Astrocyte (in vitro differentiated cells and primary cell): ENCODE data around the gene KIF25. TPM values are rescaled to one million over a fixed set of nuclear protein-coding genes. Genes with fewer than 3 reads are reported as not detected.

Source experiments
- DNase-seq: peaks from one replicate; pipeline ENCODE4 v3.0.0-alpha.2; 2010; ENCODE audit warnings: low read depth
- FAIRE-seq: peaks from 2 replicates; lab custom pipeline; 2011; peaks lifted over from hg19 to GRCh38; lab: Jason Lieb, UNC
- H2AFZ ChIP-seq: 2 replicates; pipeline ENCODE4 v1.6.0; 2012; ENCODE audit warnings: low read depth, low read length, inconsistent platforms
- H3K27ac ChIP-seq: 2 replicates; pipeline ENCODE4 v1.5.1; 2011; ENCODE audit warnings: low read depth, low read length, inconsistent platforms
- H3K27me3 ChIP-seq: 2 replicates; pipeline ENCODE4 v1.6.0; 2011; ENCODE audit warnings: low read length, inconsistent platforms; ENCODE audit not compliant: insufficient read depth
- H3K36me3 ChIP-seq: 2 replicates; pipeline ENCODE4 v1.5.1; 2011; ENCODE audit warnings: low read length, inconsistent platforms; ENCODE audit not compliant: insufficient read depth
- H3K4me1 ChIP-seq: 2 replicates; pipeline ENCODE4 v1.5.1; 2011; ENCODE audit warnings: low read length, inconsistent platforms; ENCODE audit not compliant: insufficient read depth
- H3K4me2 ChIP-seq: 2 replicates; pipeline ENCODE4 v1.6.0; 2012; ENCODE audit warnings: low read length, inconsistent platforms
- H3K4me3 ChIP-seq: 2 replicates; pipeline ENCODE4 v1.5.1; 2011; ENCODE audit warnings: low read depth, mild to moderate bottlenecking, low read length, inconsistent platforms; ENCODE audit not compliant: insufficient read depth
- H3K79me2 ChIP-seq: 2 replicates; pipeline ENCODE4 v1.6.0; 2012; ENCODE audit warnings: mild to moderate bottlenecking, low read length, inconsistent platforms; ENCODE audit not compliant: insufficient read depth
- H3K9ac ChIP-seq: 2 replicates; pipeline ENCODE4 v1.6.0; 2012; ENCODE audit warnings: mild to moderate bottlenecking, low read length, inconsistent platforms
- H3K9me3 ChIP-seq: 2 replicates; pipeline ENCODE4 v1.5.1; 2012; ENCODE audit warnings: low read depth, mild to moderate bottlenecking, low read length, inconsistent platforms; ENCODE audit not compliant: insufficient read depth
- H4K20me1 ChIP-seq: 2 replicates; pipeline ENCODE4 v1.6.0; 2012; ENCODE audit warnings: low read length, inconsistent platforms; ENCODE audit not compliant: insufficient read depth
- H3K27ac Mint-ChIP-seq: one replicate; pipeline ENCODE4 v1.8.0; 2021; ENCODE audit warnings: mild to moderate bottlenecking, mixed read lengths; ENCODE audit not compliant: unreplicated experiment
- H3K27me3 Mint-ChIP-seq: one replicate; pipeline ENCODE4 v1.8.0; 2021; ENCODE audit warnings: low read depth, mixed read lengths; ENCODE audit not compliant: unreplicated experiment
- H3K36me3 Mint-ChIP-seq: one replicate; pipeline ENCODE4 v1.8.0; 2021; ENCODE audit warnings: low read depth, mixed read lengths; ENCODE audit not compliant: unreplicated experiment
- H3K4me1 Mint-ChIP-seq: one replicate; pipeline ENCODE4 v1.8.0; 2021; ENCODE audit warnings: low read depth, mixed read lengths; ENCODE audit not compliant: unreplicated experiment
- H3K4me3 Mint-ChIP-seq: one replicate; pipeline ENCODE4 v1.8.0; 2021; ENCODE audit warnings: mild to moderate bottlenecking, moderate library complexity, mixed read lengths; ENCODE audit not compliant: unreplicated experiment
- H3K9me3 Mint-ChIP-seq: one replicate; pipeline ENCODE4 v1.8.0; 2021; ENCODE audit warnings: mild to moderate bottlenecking, mixed read lengths; ENCODE audit not compliant: unreplicated experiment
- CTCF ChIP-seq: IDR thresholded peaks from 2 replicates; pipeline ENCODE4 v1.5.1; 2011; ENCODE audit warnings: low read depth, mild to moderate bottlenecking, inconsistent platforms, low read length, moderate library complexity; ENCODE audit not compliant: insufficient read depth
- EZH2 ChIP-seq: IDR thresholded peaks from 2 replicates; pipeline ENCODE4 v1.6.1; 2012; ENCODE audit warnings: mild to moderate bottlenecking, low read length, inconsistent platforms; ENCODE audit not compliant: insufficient read depth
- total RNA-seq: library from RNA; stranded (reverse); gene quantifications from 2 replicates; pipeline ENCODE4 v1.2.1, GENCODE V29; 2021

KIF25 gene
- total RNA-seq, 1 donor from 2014 or later: not detected

DNA sequence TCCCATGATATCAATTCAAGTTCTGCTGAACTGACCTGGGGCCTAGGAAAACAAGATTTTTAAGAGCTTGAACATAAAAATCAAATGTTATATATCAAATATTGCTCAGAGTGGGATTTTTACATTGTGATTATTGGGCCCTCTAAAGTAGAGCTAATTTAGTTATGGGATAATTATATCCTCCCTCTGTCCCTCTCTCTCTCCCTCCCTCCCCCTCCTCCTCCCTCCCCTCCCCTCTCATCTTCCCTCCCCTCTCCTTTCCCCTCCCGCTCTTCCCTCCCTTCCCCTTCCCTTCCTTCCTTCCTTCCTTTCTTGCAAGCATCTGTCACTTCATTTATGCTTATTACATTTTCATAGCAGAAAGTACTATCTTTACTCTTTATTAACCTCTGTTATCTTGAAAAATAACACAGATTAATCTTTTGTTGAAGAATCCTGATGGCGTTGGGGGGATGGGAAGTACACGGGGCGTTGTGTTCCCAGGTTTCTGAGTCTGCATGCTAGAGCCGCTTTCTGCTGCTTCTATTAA is 32.8 kb downstream of the KIF25 start:
- Histone ChIP-seq H3K4me2 (no peak overlapping the region), H3K4me1 (peaks cover 17% of the 10 kb centered on the region), H2AFZ (no peak overlapping the region), H3K4me3 (no peak overlapping the region), H3K9me3 (no peaks in the 10 kb centered on the region), H3K36me3 (no peaks in the 10 kb centered on the region), H3K9ac (no peak overlapping the region), H3K27ac (no peak overlapping the region), H3K27me3 (no peaks in the 10 kb centered on the region), H4K20me1 (no peaks in the 10 kb centered on the region), H3K79me2 (no peaks in the 10 kb centered on the region)
- FAIRE-seq: no peak
- H3K27ac Mint-ChIP-seq: no peak overlapping the region
- no peaks in the 10 kb centered on the region for H3K36me3 Mint-ChIP-seq
- no peaks in the 10 kb centered on the region for H3K27me3 Mint-ChIP-seq
- TF ChIP-seq CTCF (no peak), EZH2 (no peak)
- H3K4me3 Mint-ChIP-seq: no peak overlapping the region
- H3K9me3 Mint-ChIP-seq: peaks cover 4% of the 10 kb centered on the region
- peaks cover 25% of the 10 kb centered on the region for H3K4me1 Mint-ChIP-seq
- DNase-seq: no peak

GRCh38 chr6:168030908-168031307 is 33.4 kb downstream of the KIF25 start:
- H3K79me2 ChIP-seq: no peaks in the 10 kb centered on the region
- Mint-ChIP-seq H3K27ac (no peak overlapping the region), H3K27me3 (no peaks in the 10 kb centered on the region), H3K4me1 (peaks cover 25% of the 10 kb centered on the region), H3K36me3 (no peaks in the 10 kb centered on the region), H3K4me3 (no peak overlapping the region), H3K9me3 (peaks cover 4% of the 10 kb centered on the region)
- no peak overlapping the region for H3K27ac ChIP-seq
- H3K4me1 ChIP-seq: peaks cover 21% of the 10 kb centered on the region
- H3K4me3 ChIP-seq: no peak overlapping the region
- H3K4me2 ChIP-seq: no peak overlapping the region
- DNase-seq (no peak), FAIRE-seq (no peak)
- H3K27me3 ChIP-seq: no peaks in the 10 kb centered on the region
- TF ChIP-seq EZH2: no peak
- no peak for TF ChIP-seq CTCF
- no peaks in the 10 kb centered on the region for H4K20me1 ChIP-seq
- no peaks in the 10 kb centered on the region for H3K9me3 ChIP-seq
- no peak overlapping the region for H2AFZ ChIP-seq
- H3K36me3 ChIP-seq: no peaks in the 10 kb centered on the region
- no peak overlapping the region for H3K9ac ChIP-seq

DNA sequence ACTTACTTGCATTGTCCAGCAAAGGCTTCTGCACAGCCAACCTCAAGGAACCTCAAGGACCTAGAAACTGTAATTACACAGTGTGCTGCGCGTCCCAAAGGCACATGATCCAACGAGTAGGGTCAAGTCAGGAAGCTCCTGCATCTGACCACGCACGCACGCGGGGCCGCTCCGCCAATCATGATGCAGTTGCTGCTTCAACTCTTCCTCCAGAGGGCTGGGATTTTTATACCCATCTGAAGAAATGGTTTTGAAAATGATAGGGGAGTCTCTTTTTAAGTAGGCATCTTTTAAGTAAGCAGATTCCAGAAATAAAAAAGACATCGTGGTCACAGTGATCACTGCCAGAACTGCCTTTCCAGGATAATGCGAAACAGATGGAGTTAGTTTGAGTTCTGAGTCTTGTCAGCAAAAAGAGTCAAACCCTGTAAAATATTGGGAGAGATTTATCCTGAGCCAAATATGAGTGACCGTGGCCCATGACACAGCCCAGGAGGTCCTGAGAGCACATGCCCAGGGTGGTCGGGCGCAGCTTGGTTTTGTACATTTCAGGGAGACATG is 34.0 kb downstream of the KIF25 start:
- Histone ChIP-seq H3K4me2 (peak overlapping the region; percentile 69), H3K9ac (peak overlapping the region; percentile 52), H3K4me3 (no peak overlapping the region), H3K79me2 (no peaks in the 10 kb centered on the region), H3K36me3 (no peaks in the 10 kb centered on the region), H3K27ac (peak overlapping the region; percentile 65), H4K20me1 (no peaks in the 10 kb centered on the region), H3K4me1 (peaks cover 25% of the 10 kb centered on the region), H3K27me3 (no peaks in the 10 kb centered on the region), H2AFZ (peak overlapping the region; percentile 29), H3K9me3 (no peaks in the 10 kb centered on the region)
- Mint-ChIP-seq H3K36me3 (no peaks in the 10 kb centered on the region), H3K4me1 (peaks cover 25% of the 10 kb centered on the region), H3K4me3 (no peak overlapping the region), H3K27me3 (no peaks in the 10 kb centered on the region), H3K27ac (peak overlapping the region; percentile 92), H3K9me3 (peaks cover 4% of the 10 kb centered on the region)
- TF ChIP-seq EZH2 (no peak), CTCF (no peak)
- FAIRE-seq (peak; percentile 86), DNase-seq (peak; percentile 62)
